ENCODE results near the gene MSLN.
"Not testable (repeated sequence)": the region's sequence is repeated elsewhere in the genome, so short reads cannot be mapped to it uniquely, and the experiment has no call there.

Gene MSLN

DNA sequence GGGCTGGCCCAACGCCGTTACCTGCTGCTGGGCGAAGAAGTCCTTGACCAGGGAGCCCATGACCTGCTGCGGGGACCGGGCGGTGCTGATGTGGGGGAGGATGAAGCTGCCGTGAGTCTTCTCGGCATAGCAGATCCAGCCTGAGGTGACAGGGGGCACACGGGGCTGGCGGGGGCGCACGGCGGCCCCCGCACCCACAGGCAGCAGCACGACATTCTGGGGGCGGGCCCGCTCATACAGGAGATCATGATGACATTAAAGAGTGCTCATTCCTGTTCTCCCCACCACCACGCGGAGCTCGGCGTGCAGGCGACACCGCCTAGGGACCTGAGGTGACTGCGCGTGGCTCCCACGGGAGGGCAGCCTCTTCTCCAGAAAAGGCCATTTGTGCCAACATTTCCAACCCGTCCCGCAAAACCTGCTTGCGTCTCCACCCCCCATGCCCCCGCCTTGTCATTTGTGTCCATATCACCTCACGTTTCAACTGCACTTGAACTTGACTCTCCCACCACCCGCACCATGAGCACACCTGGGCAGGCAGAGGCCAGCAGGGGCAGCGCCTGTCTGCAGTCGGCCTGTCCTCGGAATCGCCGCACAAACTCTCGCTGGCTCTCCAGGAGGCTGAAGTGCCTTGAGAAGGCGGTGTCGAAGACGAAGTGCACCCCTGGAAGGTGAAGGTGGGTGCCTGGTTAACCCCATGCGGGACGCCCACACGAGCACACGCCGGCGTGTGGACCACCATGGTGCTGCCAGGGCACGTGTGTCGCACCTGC is 26.1 kb upstream of the MSLN start:
- no peak for DNase-seq (ENCODE audit: low read depth in 2 of 3, low spot score in 1 of 3)

DNA sequence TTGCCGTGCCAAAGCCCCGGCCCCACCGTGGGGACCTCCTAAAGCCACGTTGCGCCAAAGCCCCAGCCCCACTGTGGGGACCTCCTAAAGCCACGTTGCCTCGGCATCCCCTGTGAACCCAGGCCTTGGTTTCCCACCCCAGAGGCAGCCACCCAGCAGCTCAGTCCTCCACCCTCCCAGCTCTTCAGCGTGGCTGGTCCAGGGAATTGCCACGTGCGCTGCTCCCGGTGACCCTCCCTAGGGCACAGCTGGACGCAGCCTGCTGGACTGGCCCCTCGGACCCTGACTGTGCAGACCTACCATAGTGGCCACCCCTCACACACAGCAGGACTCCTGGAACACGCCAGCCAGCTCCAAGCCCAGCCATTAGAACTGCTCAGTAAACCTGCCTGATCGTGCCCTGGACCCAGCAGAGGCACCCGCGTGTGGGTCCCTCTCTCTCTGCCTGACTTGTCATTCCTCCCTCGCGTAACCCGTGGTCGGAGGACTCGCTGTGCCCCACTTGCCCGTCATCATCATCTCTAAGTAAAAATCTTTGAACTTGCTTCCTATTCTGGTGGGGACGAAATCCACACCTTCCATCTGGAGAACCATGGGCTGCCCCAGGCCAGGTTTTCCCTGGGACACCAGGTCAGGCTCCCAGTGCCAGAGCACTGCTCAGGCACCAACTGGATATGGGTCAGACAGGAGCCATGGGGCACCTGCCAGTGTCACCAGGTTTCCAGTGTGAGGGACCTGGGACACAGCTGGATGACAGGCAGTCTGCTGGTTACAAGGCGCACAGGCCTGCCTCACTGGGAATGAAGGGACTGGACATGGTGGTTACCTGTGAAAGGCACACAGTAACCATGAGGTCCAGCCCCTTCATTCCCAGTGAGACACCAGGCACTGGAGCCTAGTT is 25.3 kb upstream of the MSLN start:
- DNase-seq (ENCODE audit: low read depth in 2 of 3, low spot score in 1 of 3): no peak

- DNase-seq (ENCODE audit: low read depth in 2 of 3, low spot score in 1 of 3): peak; percentile 59 to 74 (median 60)
These were observed 24.5 kb upstream of the MSLN start for GRCh38 chr16:735982-736453.

GRCh38 chr16:736936-737481 is 23.5 kb upstream of the MSLN start:
- DNase-seq (ENCODE audit: low read depth in 2 of 3, low spot score in 1 of 3): no peak

DNA sequence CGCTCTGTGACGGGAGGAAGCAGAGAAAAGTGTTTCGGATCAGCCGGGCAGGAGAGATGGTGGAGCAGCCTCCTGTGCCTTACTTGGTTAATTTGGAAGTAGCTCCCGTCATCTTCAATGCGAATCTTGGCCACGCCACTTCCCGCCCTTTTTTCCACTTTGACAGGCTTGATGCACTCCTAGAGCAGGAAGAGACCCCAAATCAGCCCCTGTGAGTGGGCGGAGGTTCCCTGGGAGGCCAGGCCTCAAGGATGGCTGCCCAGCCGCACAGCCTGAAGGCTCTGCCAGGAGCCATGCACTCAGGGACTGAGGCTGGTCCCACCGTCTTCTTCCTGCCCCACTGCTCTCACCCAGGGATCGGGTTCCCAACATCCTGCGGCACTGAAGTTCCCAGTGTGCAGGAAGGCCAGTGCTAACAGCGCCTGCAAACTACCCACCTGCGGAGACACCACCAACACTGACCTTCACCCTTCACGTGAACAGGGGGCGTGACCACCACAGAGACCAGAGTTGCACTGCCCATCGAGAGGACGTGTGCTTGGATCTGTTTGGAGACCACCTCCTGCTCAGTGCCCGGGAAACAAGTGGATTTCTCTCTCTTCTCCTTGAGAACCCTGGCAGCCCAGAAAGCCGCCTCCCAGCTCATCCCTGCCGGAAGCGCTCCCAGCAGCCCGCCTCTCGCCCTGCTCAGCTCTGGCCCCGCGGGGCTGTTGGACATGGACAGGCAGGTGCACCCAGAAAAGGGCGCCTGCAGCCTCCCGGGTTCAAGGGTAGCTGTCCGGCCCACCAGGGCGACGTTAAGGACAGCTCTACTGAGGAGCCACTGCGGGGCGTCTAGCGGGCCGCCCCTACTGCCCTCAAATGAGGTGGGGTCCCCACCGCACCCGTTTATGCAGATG is 20.7 kb upstream of the MSLN start:
- no peak for DNase-seq (ENCODE audit: low read depth in 2 of 3, low spot score in 1 of 3)

DNA sequence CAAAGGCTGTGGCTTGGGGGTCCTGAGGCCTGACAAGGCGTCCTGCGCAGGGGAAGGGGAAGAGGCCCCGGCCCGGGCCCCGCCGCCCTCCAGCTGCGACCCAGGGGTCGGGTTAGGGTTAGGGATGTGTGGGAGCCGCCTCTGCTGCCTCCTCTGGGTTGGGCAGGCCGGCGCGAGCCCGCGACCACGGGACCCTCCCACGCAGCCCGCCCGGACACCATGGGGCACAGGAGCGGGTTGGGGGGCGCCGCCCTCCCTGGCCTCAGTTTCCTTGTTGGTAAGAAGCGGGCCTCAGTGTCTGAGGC is 20.1 kb upstream of the MSLN start:
- no peak for DNase-seq (ENCODE audit: low read depth in 2 of 3, low spot score in 1 of 3)

DNA sequence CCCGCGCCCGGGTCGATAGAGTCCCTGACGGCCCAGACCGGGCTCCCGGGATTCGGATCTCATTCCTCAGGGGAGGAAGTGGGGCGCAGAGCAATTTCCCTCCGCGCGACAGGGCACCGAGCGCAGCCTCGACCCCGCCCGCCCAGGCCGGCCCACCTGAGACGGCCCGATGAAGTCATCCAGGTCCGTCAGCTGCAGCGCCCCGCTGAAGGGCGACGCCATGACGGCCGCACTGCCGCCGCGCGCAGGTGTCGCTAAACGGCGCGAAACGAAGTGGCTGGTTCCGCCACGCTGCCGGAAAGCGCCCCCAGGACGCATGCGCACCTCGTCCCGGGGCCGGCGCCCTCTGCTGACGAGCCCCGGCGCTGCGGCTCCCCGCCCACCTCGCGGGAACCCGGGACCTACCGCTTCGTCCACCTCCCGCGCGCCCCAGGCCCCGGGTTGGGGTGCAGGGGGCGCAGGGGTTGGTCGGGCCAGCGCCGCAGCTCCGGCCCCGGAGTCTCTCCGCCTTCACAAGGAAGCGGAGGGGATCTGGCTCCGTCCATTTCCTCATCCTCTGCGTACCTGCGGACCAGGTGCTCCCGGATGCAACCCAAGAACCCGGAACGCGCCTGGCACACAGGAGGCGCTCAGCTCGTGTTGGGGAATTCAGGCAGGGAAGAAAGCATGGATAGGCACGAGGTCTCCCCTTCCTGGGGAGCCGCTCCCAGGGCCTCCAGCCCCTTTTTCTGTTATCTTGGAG is 19.6 kb upstream of the MSLN start, which contains the start of gene CIAO3:
Gene CIAO3, minus strand, starts transcription at position 234 of the 742 bp plus-strand sequence. Its CDS starts 12 bp downstream, at position 222.
- DNase-seq (ENCODE audit: low read depth in 2 of 3, low spot score in 1 of 3): peak; percentile 88 to 90 (median 88)

- no peak for DNase-seq (ENCODE audit: low read depth in 2 of 3, low spot score in 1 of 3)
These were observed 18.4 kb upstream of the MSLN start for GRCh38 chr16:741986-742629.

DNA sequence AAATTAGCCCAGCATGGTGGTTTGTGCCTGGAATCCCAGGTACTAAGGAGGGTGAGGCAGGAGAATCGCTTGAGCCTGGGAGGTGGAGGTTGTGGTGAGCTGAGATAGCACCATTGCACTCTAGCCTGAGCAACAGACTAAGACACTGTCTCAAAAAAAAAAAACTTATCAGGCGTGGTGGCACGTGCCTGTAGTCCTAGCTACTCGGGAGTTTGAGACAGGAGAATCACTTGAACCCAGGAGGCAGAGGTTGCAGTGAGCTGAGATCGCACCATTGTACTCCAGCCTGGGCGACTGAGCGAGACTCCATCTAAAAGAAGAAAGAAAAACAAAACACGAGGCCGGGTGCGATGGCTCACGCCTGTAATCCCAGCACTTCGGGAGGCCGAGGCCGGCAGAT is 17.6 kb upstream of the MSLN start:
- not testable (repeated sequence) for DNase-seq (ENCODE audit: low read depth in 2 of 3, low spot score in 1 of 3)

- DNase-seq (ENCODE audit: low read depth in 2 of 3, low spot score in 1 of 3): no peak
These were observed 16.6 kb upstream of the MSLN start for GRCh38 chr16:743794-744500.

GRCh38 chr16:745739-746138 is 14.8 kb upstream of the MSLN start:
- no peak for DNase-seq (ENCODE audit: low read depth in 2 of 3, low spot score in 1 of 3)

- DNase-seq (ENCODE audit: low read depth in 2 of 3, low spot score in 1 of 3): no peak
These were observed 13.9 kb upstream of the MSLN start for GRCh38 chr16:746637-747036.

GRCh38 chr16:747978-748746 is 12.4 kb upstream of the MSLN start:
- no peak for DNase-seq (ENCODE audit: low read depth in 2 of 3, low spot score in 1 of 3)

GRCh38 chr16:749010-749409 is 11.5 kb upstream of the MSLN start:
- DNase-seq (ENCODE audit: low read depth in 2 of 3, low spot score in 1 of 3): no peak

DNA sequence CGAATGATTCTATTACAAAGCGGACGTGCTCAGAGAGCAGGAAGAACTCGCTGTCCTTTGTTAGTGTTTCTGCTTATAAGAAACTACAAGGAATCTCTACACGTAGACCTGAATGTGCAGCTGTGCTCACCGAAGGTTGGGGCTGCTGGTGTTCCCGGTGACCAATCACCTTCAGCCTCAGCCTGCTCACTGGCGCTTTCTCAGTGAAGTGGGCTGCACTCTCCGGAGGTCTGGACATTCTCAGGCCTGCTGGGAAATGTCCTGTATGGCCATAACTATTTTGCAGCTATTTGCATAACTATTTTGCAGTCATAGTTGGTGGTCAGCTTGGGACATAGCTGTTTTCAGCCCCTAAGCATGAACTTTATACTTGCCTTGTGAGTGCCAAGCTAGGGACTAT is 10.0 kb upstream of the MSLN start:
- DNase-seq (ENCODE audit: low read depth in 2 of 3, low spot score in 1 of 3): no peak

- no peak for DNase-seq (ENCODE audit: low read depth in 2 of 3, low spot score in 1 of 3)
These were observed 9.2 kb upstream of the MSLN start for GRCh38 chr16:751152-752006.

DNA sequence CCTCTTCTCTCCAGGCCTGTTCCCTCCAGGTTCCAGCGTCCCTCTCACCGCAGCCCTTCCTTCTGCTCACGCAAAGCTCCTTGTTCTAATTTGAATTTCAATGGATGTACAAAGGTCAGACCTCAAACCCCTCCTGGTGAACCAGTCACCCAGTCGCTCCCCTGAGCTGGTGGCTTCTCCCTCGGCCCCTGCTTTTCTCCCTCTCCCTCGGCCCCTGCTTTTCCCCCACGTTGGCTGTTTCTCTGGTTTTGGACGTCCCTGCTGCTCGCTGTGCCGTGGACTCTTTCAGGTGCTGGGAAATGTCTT is 8.6 kb upstream of the MSLN start:
- DNase-seq (ENCODE audit: low read depth in 2 of 3, low spot score in 1 of 3): no peak
